Common myeloid progenitor, CD34-positive (primary cell): ENCODE measurements around the gene JUND.

Source experiments
- CTCF ChIA-PET: fragments of 350-600 bp; sonication (Branson Sonifier 250); formaldehyde crosslinking; loops from one replicate; lab custom pipeline; 2021; ENCODE audit warnings: antibody characterized with exemption; lab: Charles Lee
- POLR2A ChIA-PET: fragments of 350-600 bp; sonication (Branson Sonifier 250); formaldehyde crosslinking; loops from one replicate; lab custom pipeline; 2021; ENCODE audit warnings: antibody characterized with exemption; lab: Charles Lee
- DNase-seq, 3 donors: peaks; one replicate each; pipeline versions ENCODE4 v3.0.0 to v3.0.0-alpha.2; 2013
- H3K27ac ChIP-seq, 2 experiments: 1 replicate in 1 of 2; 2 replicates in 1 of 2; pipeline ENCODE4 v1.7.0; 2013; ENCODE audit warnings: inconsistent platforms in 2 of 2, low read length in 2 of 2, mild to moderate bottlenecking in 2 of 2, low read depth in 1 of 2, moderate library complexity in 1 of 2; ENCODE audit not compliant: severe bottlenecking in 2 of 2, insufficient read depth in 1 of 2, poor library complexity in 1 of 2
- H3K27me3 ChIP-seq, 5 experiments: replicated peaks in 2 of 5; 1 replicate in 3 of 5; 2 replicates in 2 of 5; pipeline versions ENCODE4 v1.6.1 to v1.7.0; 2013; ENCODE audit warnings: low read length in 4 of 5, mild to moderate bottlenecking in 2 of 5, moderate library complexity in 2 of 5, inconsistent platforms in 1 of 5; ENCODE audit not compliant: insufficient read depth in 5 of 5, control insufficient read depth in 4 of 5
- H3K36me3 ChIP-seq, 4 experiments: 1 replicate in 2 of 4; 2 replicates in 2 of 4; pipeline versions ENCODE4 v1.6.1 to v1.7.0; 2013; ENCODE audit warnings: low read length in 3 of 4, control low read depth in 1 of 4, mild to moderate bottlenecking in 1 of 4; ENCODE audit not compliant: control insufficient read depth in 4 of 4, insufficient read depth in 4 of 4
- H3K4me1 ChIP-seq, 4 experiments: 1 replicate in 3 of 4; 2 replicates in 1 of 4; pipeline versions ENCODE4 v1.6.1 to v1.7.1; 2013; ENCODE audit warnings: low read length in 3 of 4, mild to moderate bottlenecking in 3 of 4, control low read depth in 1 of 4, inconsistent platforms in 1 of 4, moderate library complexity in 1 of 4; ENCODE audit not compliant: control insufficient read depth in 4 of 4, insufficient read depth in 4 of 4; ENCODE audit errors: control extremely low read depth in 1 of 4
- H3K4me3 ChIP-seq, 7 experiments: 1 replicate in 4 of 7; 2 replicates in 3 of 7; pipeline versions ENCODE4 v1.5.1 to v1.7.0; 2013; ENCODE audit warnings: mild to moderate bottlenecking in 7 of 7, low read length in 6 of 7, moderate library complexity in 6 of 7, inconsistent platforms in 2 of 7, low read depth in 2 of 7, control low read depth in 1 of 7; ENCODE audit not compliant: insufficient read depth in 4 of 7, control insufficient read depth in 1 of 7; ENCODE audit errors: extremely low read depth in 1 of 7
- H3K9me3 ChIP-seq, 5 experiments: 1 replicate in 4 of 5; 2 replicates in 1 of 5; pipeline versions ENCODE4 v1.6.1 to v1.7.1; 2013; ENCODE audit warnings: low read length in 4 of 5, mild to moderate bottlenecking in 2 of 5, inconsistent platforms in 1 of 5, low read depth in 1 of 5, moderate library complexity in 1 of 5; ENCODE audit not compliant: control insufficient read depth in 4 of 5, insufficient read depth in 2 of 5; ENCODE audit errors: control extremely low read depth in 1 of 5
- WGBS: methylation state at CpG from one replicate; pipeline ENCODE4 v1.1.5; 2013; ENCODE audit not compliant: insufficient coverage; 5-methylcytosine and 5-hydroxymethylcytosine counted together

JUND gene

GRCh38 chr19:18291590-18292461 lies 10.4 kb upstream of the JUND start:
- H3K4me1 ChIP-seq: peaks cover 4 to 69% (median 40%) of the 10 kb centered on the region in 4 experiments

GRCh38 chr19:18291019-18291524 lies 9.7 kb upstream of the JUND start:
- H3K27me3 ChIP-seq: no peaks in the 10 kb centered on the region
- no peaks in the 10 kb centered on the region for H3K9me3 ChIP-seq
- peak overlapping the region in 6 of 7 experiments; percentile 32 to 81 (median 70) for H3K4me3 ChIP-seq
- peak overlapping the region; percentile 15 to 95 for H3K27ac ChIP-seq
- POLR2A ChIA-PET: interaction anchor here (1.1 to 6.1 kb wide), 5 partner anchors 11 to 35 kb away, joined by 4 to 145 read pairs (median 19); partner anchors contain the start of genes JUND and LSM4
- CTCF ChIA-PET: interaction anchor here (2.2 to 5.2 kb wide), 5 partner anchors 11 to 31 kb away, joined by 10 to 52 read pairs (median 14); partner anchors contain the start of genes JUND and LSM4
- peak in 2 of 3 donors; percentile 68 to 73 for DNase-seq
- WGBS: 21% methylated on average over 18 of the region's 21 CpGs
- H3K36me3 ChIP-seq: no peaks in the 10 kb centered on the region
- peaks cover 4 to 76% (median 40%) of the 10 kb centered on the region in 4 experiments for H3K4me1 ChIP-seq

More at GRCh38 chr19:18291590-18292461, 10.4 kb upstream of the JUND start:
- POLR2A ChIA-PET: interaction anchor here (1.1 to 6.1 kb wide), 7 partner anchors 9 to 34 kb away, joined by 4 to 145 read pairs (median 19); partner anchors contain the start of genes JUND and LSM4
- peak; percentile 90 to 92 (median 90) for DNase-seq
- CTCF ChIA-PET: interaction anchor here (0.8 to 5.2 kb wide), 10 partner anchors 10 to 48 kb away, joined by 3 to 52 read pairs (median 10); partner anchors contain the start of genes JUND and LSM4
- WGBS: 0% methylated on average over 34 of the region's 75 CpGs
- Histone ChIP-seq H3K36me3 (no peaks in the 10 kb centered on the region), H3K4me3 (peak overlapping the region; percentile 44 to 90 (median 77)), H3K27ac (peak overlapping the region; percentile 77 to 95), H3K9me3 (no peaks in the 10 kb centered on the region), H3K27me3 (no peaks in the 10 kb centered on the region)

GRCh38 chr19:18290302-18291018 lies 9.0 kb upstream of the JUND start:
- ChIA-PET CTCF (interaction anchor here (2.2 to 5.2 kb wide), 4 partner anchors 10 to 32 kb away, joined by 10 to 52 read pairs (median 14); partner anchors contain the start of genes JUND and LSM4), POLR2A (interaction anchor here (0.9 to 6.1 kb wide), 5 partner anchors 10 to 32 kb away, joined by 3 to 145 read pairs (median 4); partner anchors contain the start of genes JUND and LSM4)
- peak in 2 of 3 donors; percentile 91 for DNase-seq
- Histone ChIP-seq H3K27ac (peak overlapping the region in 1 of 2 experiments; percentile 58), H3K9me3 (no peaks in the 10 kb centered on the region), H3K4me3 (peak overlapping the region in 4 of 7 experiments; percentile 30 to 64 (median 48)), H3K36me3 (no peaks in the 10 kb centered on the region), H3K4me1 (peaks cover 4 to 78% (median 40%) of the 10 kb centered on the region in 4 experiments), H3K27me3 (no peaks in the 10 kb centered on the region)
- 6% methylated on average over 12 of the region's 14 CpGs for WGBS

- H3K27me3 ChIP-seq: no peaks in the 10 kb centered on the region
- peaks cover 4 to 81% (median 45%) of the 10 kb centered on the region in 4 experiments for H3K4me1 ChIP-seq
- 67% methylated on average over 8 of the region's 12 CpGs for WGBS
- H3K27ac ChIP-seq: peak overlapping the region in 1 of 2 experiments; percentile 58
- CTCF ChIA-PET: interaction anchor here (1.1 to 5.2 kb wide), 7 partner anchors 9 to 44 kb away, joined by 3 to 52 read pairs (median 4); partner anchors contain the start of genes JUND and LSM4
- POLR2A ChIA-PET: interaction anchor here (0.9 to 6.1 kb wide), 4 partner anchors 9 to 33 kb away, joined by 3 to 145 read pairs (median 14); partner anchors contain the start of genes JUND and LSM4
- no peaks in the 10 kb centered on the region for H3K9me3 ChIP-seq
- H3K36me3 ChIP-seq: no peaks in the 10 kb centered on the region
- H3K4me3 ChIP-seq: peak overlapping the region in 3 of 7 experiments; percentile 30 to 59 (median 38)
- peak in 1 of 3 donors; percentile 58 for DNase-seq
These were observed 8.3 kb upstream of the JUND start for GRCh38 chr19:18289471-18290301.

- ChIA-PET CTCF (interaction anchor here (1.1 to 5.2 kb wide), 7 partner anchors 8 to 45 kb away, joined by 3 to 52 read pairs (median 4); partner anchors contain the start of genes JUND and LSM4), POLR2A (no interaction called here)
- H3K27me3 ChIP-seq: no peaks in the 10 kb centered on the region
- peaks cover 4 to 77% (median 44%) of the 10 kb centered on the region in 4 experiments for H3K4me1 ChIP-seq
- no peak overlapping the region for H3K27ac ChIP-seq
- H3K4me3 ChIP-seq: no peak overlapping the region
- H3K9me3 ChIP-seq: no peaks in the 10 kb centered on the region
- no peak for DNase-seq
- H3K36me3 ChIP-seq: no peaks in the 10 kb centered on the region
- WGBS: 88% methylated on average over 25 of the region's 26 CpGs
These were observed 6.7 kb upstream of the JUND start for GRCh38 chr19:18287836-18288772.
